Tibial nerve (tissue), 4 donors: ENCODE data around the gene FER. TPM values are rescaled to one million over a fixed set of nuclear protein-coding genes. Genes with fewer than 3 reads are reported as not detected.

Source experiments
- DNase-seq, 2 donors: peaks; one replicate each; pipeline ENCODE4 v3.0.0-alpha.2; 2019; ENCODE audit warnings: low spot score in 2 of 2
- H3K27ac ChIP-seq, 4 donors: fragments of 200-600 bp; sonication (generic) in 3 of 4; one replicate each; pipeline ENCODE4 v1.5.1; 2017 to 2019; ENCODE audit warnings: mild to moderate bottlenecking in 1 of 4
- H3K27me3 ChIP-seq, 2 donors: fragments of 200-600 bp; sonication (generic) in 1 of 2; one replicate each; pipeline versions ENCODE4 v1.5.1 to v1.6.0; 2017 to 2019
- H3K36me3 ChIP-seq, 3 donors: fragments of 200-600 bp; sonication (generic); one replicate each; pipeline ENCODE4 v1.5.1; 2018 to 2019
- H3K4me1 ChIP-seq, 4 donors: fragments of 200-600 bp; sonication (generic) in 3 of 4; one replicate each; pipeline ENCODE4 v1.5.1; 2017 to 2019
- H3K4me3 ChIP-seq, 4 donors: fragments of 200-600 bp; sonication (generic) in 3 of 4; one replicate each; pipeline ENCODE4 v1.5.1; 2017 to 2019; ENCODE audit warnings: mild to moderate bottlenecking in 1 of 4, moderate library complexity in 1 of 4
- H3K9me3 ChIP-seq, 4 donors: fragments of 200-600 bp; sonication (generic) in 3 of 4; one replicate each; pipeline ENCODE4 v1.5.1; 2017 to 2019
- CTCF ChIP-seq, 5 experiments: fragments of 200-600 bp in 3 of 5; fragments of 450-650 bp in 2 of 5; sonication (generic) in 3 of 5; IDR thresholded peaks; one replicate each; pipeline ENCODE4 v1.5.1; 2016 to 2019; ENCODE audit warnings: antibody characterized with exemption in 5 of 5, mild to moderate bottlenecking in 3 of 5, moderate library complexity in 2 of 5
- EP300 ChIP-seq, 2 donors: sonication (generic); formaldehyde crosslinking; IDR thresholded peaks; one replicate each; pipeline ENCODE4 v1.6.1; 2017; ENCODE audit warnings: antibody characterized with exemption in 2 of 2, mild to moderate bottlenecking in 1 of 2
- POLR2A ChIP-seq, 2 donors: fragments of 450-650 bp; IDR thresholded peaks; one replicate each; pipeline ENCODE4 v1.6.1; 2017; ENCODE audit warnings: antibody characterized with exemption in 2 of 2, mild to moderate bottlenecking in 2 of 2, moderate library complexity in 2 of 2
- WGBS, 2 donors: methylation state at CpG; one replicate each; pipeline ENCODE4 v1.1.5; 2018; 5-methylcytosine and 5-hydroxymethylcytosine counted together
- total RNA-seq, 4 donors: library from RNA; depleted of rRNA; stranded (reverse); fragments of >200 nt; gene quantifications; one replicate each; pipeline ENCODE4 v1.1.0, GENCODE V29; 2016

The FER gene
- total RNA-seq, 4 donors from 2014 or later, result 28.5 to 50.9 (median 39.6) TPM

DNA sequence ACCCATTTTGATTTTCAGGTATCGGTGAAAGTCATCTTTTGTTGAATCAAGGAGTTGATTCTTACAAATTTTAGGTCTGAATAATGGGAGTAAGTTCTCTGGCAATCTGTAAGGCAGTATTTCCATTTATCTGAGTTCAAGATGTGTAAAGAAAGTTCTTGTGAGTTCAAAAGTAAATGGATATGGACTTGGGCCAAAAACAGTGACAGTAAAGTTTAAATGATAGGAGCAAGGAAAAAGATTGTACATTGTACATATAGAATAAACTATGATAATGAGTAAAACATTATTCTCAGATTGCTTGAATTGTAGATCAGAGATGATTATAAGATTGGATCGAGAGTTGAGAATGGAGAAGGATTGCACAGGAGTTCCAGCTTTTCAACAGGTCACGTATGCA, 332.8 kb downstream of the FER start:
- WGBS, 2 donors, result 96 to 97% methylated on average over 3 of the region's 3 CpGs
- DNase-seq, result no peak

DNA sequence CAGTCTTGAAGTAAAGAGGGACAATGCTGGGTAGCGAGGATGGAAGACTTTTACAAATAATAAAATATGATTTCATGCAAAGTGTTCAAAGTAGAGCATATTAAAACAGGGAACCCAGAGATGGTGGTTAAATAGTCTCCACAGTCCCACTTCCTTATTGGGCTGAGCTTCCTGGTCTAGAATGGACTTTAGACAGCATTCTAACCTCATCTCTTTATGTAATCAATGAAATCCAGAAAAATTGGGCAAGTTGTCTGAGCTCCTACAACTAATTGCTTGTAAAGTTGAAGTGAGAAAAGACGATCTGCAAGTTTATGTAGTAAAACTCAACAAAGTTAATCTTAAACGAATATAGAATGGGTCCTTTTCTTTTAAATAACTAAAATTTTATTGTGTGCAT, 333.2 kb downstream of the FER start:
- WGBS, 2 donors, result 92% methylated on average over 3 of the region's 3 CpGs
- H3K27ac ChIP-seq, result no peak overlapping the region
- H3K36me3 ChIP-seq, result no peaks in the 10 kb centered on the region
- H3K9me3 ChIP-seq, result no peaks in the 10 kb centered on the region
- H3K4me1 ChIP-seq, result no peaks in the 10 kb centered on the region
- no peak for DNase-seq
- no peaks in the 10 kb centered on the region for H3K27me3 ChIP-seq
- no peak for TF ChIP-seq CTCF (IDR thresholded peaks at IDR 0.05)
- TF ChIP-seq EP300 (IDR thresholded peaks at IDR 0.05), result no peak
- TF ChIP-seq POLR2A (IDR thresholded peaks at IDR 0.05), result no peak
- no peak overlapping the region for H3K4me3 ChIP-seq

More for the DNA sequence above, 332.8 kb downstream of the FER start:
- Histone ChIP-seq H3K27me3 (no peaks in the 10 kb centered on the region), H3K27ac (no peak overlapping the region), H3K4me1 (no peaks in the 10 kb centered on the region), H3K4me3 (no peak overlapping the region), H3K36me3 (no peaks in the 10 kb centered on the region), H3K9me3 (no peaks in the 10 kb centered on the region)
- TF ChIP-seq CTCF (IDR thresholded peaks at IDR 0.05) (no peak), EP300 (IDR thresholded peaks at IDR 0.05) (no peak), POLR2A (IDR thresholded peaks at IDR 0.05) (no peak)

GRCh38 chr5:109083937-109084336, 336.2 kb downstream of the FER start:
- TF ChIP-seq POLR2A (IDR thresholded peaks at IDR 0.05), result no peak
- no peak for TF ChIP-seq CTCF (IDR thresholded peaks at IDR 0.05)
- no peak for TF ChIP-seq EP300 (IDR thresholded peaks at IDR 0.05)
- WGBS, 2 donors, result 98 to 100% methylated on average over 1 of the region's 1 CpG
- Histone ChIP-seq H3K4me3 (no peak overlapping the region), H3K4me1 (no peaks in the 10 kb centered on the region), H3K9me3 (no peaks in the 10 kb centered on the region), H3K36me3 (no peaks in the 10 kb centered on the region), H3K27ac (no peak overlapping the region), H3K27me3 (no peaks in the 10 kb centered on the region)
- no peak for DNase-seq

- H3K27me3 ChIP-seq, result no peaks in the 10 kb centered on the region
- H3K36me3 ChIP-seq, result peaks cover 0 to 18% (median 0%) of the 10 kb centered on the region in 3 donors
- H3K4me1 ChIP-seq, result no peaks in the 10 kb centered on the region
- TF ChIP-seq POLR2A (IDR thresholded peaks at IDR 0.05) (no peak), CTCF (IDR thresholded peaks at IDR 0.05) (no peak), EP300 (IDR thresholded peaks at IDR 0.05) (no peak)
- H3K9me3 ChIP-seq, result no peaks in the 10 kb centered on the region
- H3K27ac ChIP-seq, result no peak overlapping the region
- DNase-seq, result no peak
- H3K4me3 ChIP-seq, result no peak overlapping the region
These were observed 341.5 kb downstream of the FER start for GRCh38 chr5:109089191-109089590.

- no peaks in the 10 kb centered on the region for H3K36me3 ChIP-seq
- no peaks in the 10 kb centered on the region for H3K27me3 ChIP-seq
- DNase-seq, result no peak
- no peaks in the 10 kb centered on the region for H3K9me3 ChIP-seq
- peaks cover 0 to 18% (median 0%) of the 10 kb centered on the region in 4 donors for H3K4me1 ChIP-seq
- TF ChIP-seq POLR2A (IDR thresholded peaks at IDR 0.05) (no peak), EP300 (IDR thresholded peaks at IDR 0.05) (no peak), CTCF (IDR thresholded peaks at IDR 0.05) (no peak)
- 43 to 91% methylated on average over 1 of the region's 1 CpG for WGBS, 2 donors
- no peak overlapping the region for H3K27ac ChIP-seq
- no peak overlapping the region for H3K4me3 ChIP-seq
These were observed 351.4 kb downstream of the FER start for GRCh38 chr5:109099081-109099480.
